Amniotic stem cell (primary cell): ENCODE results near the gene NAT9.

Experiments
- DNase-seq: peaks from one replicate; lab custom pipeline; 2025; lab: John Stamatoyannopoulos, UW

NAT9 gene

GRCh38 chr17:74776044-74776962, at the start of gene NAT9:
Gene NAT9, minus strand, starts transcription at chr17:74776345. Its CDS starts 647 bp downstream, at chr17:74775698.
- peak; percentile 94 for DNase-seq

- DNase-seq = no peak
These were observed 48.9 kb upstream of the NAT9 start for GRCh38 chr17:74824961-74825627.

GRCh38 chr17:74822939-74823367, 46.8 kb upstream of the NAT9 start:
- DNase-seq = no peak

GRCh38 chr17:74822335-74822938, 46.3 kb upstream of the NAT9 start:
- no peak for DNase-seq

- DNase-seq = no peak
These were observed 45.6 kb upstream of the NAT9 start for GRCh38 chr17:74821655-74822334.

- no peak for DNase-seq
These were observed 43.8 kb upstream of the NAT9 start for GRCh38 chr17:74819801-74820436.

GRCh38 chr17:74818291-74818938, 42.3 kb upstream of the NAT9 start:
- no peak for DNase-seq

GRCh38 chr17:74816905-74817620, 40.9 kb upstream of the NAT9 start:
- no peak for DNase-seq

GRCh38 chr17:74815550-74816370, 39.6 kb upstream of the NAT9 start:
- DNase-seq = no peak

GRCh38 chr17:74815067-74815466, 38.9 kb upstream of the NAT9 start:
- no peak for DNase-seq

- DNase-seq = no peak
These were observed 38.3 kb upstream of the NAT9 start for GRCh38 chr17:74814453-74814852.

GRCh38 chr17:74812109-74813009, 36.2 kb upstream of the NAT9 start:
- no peak for DNase-seq

- DNase-seq = no peak
These were observed 34.7 kb upstream of the NAT9 start for GRCh38 chr17:74810699-74811485.

- DNase-seq = no peak
These were observed 32.7 kb upstream of the NAT9 start for GRCh38 chr17:74808714-74809430.

- DNase-seq = no peak
These were observed 31.8 kb upstream of the NAT9 start for GRCh38 chr17:74807925-74808324.

- no peak for DNase-seq
These were observed 31.3 kb upstream of the NAT9 start for GRCh38 chr17:74807441-74807840.

- no peak for DNase-seq
These were observed 30.2 kb upstream of the NAT9 start for GRCh38 chr17:74806334-74806733.
